Chondrocyte (in vitro differentiated cells): ENCODE data around the gene RSAD1. TPM values are rescaled to one million over a fixed set of nuclear protein-coding genes. Genes with fewer than 3 reads are reported as not detected.

Source experiments
- DNase-seq: peaks from one replicate; pipeline ENCODE4 v3.0.0; 2021; ENCODE audit warnings: mixed read lengths, low spot score
- H3K27ac Mint-ChIP-seq: one replicate; pipeline ENCODE4 v1.8.0; 2021; ENCODE audit warnings: mild to moderate bottlenecking, moderate library complexity, mixed read lengths; ENCODE audit not compliant: unreplicated experiment
- H3K27me3 Mint-ChIP-seq: 2 replicates; pipeline ENCODE4 v1.8.0; 2021; ENCODE audit warnings: low read depth, mixed read lengths
- H3K36me3 Mint-ChIP-seq: 2 replicates; pipeline ENCODE4 v1.8.0; 2021; ENCODE audit warnings: low read depth, mixed read lengths
- H3K4me1 Mint-ChIP-seq: 2 replicates; pipeline ENCODE4 v1.8.0; 2021; ENCODE audit warnings: low read depth, mild to moderate bottlenecking, mixed read lengths
- H3K4me3 Mint-ChIP-seq: one replicate; pipeline ENCODE4 v1.8.0; 2021; ENCODE audit warnings: mild to moderate bottlenecking, moderate library complexity, mixed read lengths; ENCODE audit not compliant: unreplicated experiment
- H3K9me3 Mint-ChIP-seq: 2 replicates; pipeline ENCODE4 v1.8.0; 2021; ENCODE audit warnings: low read depth, mixed read lengths
- CTCF ChIP-seq: fragments of 200-600 bp; sonication (generic); IDR thresholded peaks from 2 replicates; pipeline ENCODE4 v1.5.0; 2021; ENCODE audit warnings: antibody characterized with exemption, mild to moderate bottlenecking, moderate library complexity
- total RNA-seq: library from RNA; stranded (reverse); gene quantifications from 3 replicates; pipeline ENCODE4 v1.2.1, GENCODE V29; 2021

The RSAD1 gene
- total RNA-seq, 1 donor from 2014 or later: 29.8 TPM

GRCh38 chr17:50452630-50453300, 25.9 kb upstream of the RSAD1 start:
- no peak overlapping the region for H3K4me3 Mint-ChIP-seq
- DNase-seq: no peak
- no peak for TF ChIP-seq CTCF
- H3K27me3 Mint-ChIP-seq: no peaks in the 10 kb centered on the region
- H3K9me3 Mint-ChIP-seq: no peaks in the 10 kb centered on the region
- no peaks in the 10 kb centered on the region for H3K4me1 Mint-ChIP-seq
- peaks cover 2% of the 10 kb centered on the region for H3K36me3 Mint-ChIP-seq
- no peak overlapping the region for H3K27ac Mint-ChIP-seq

GRCh38 chr17:50453901-50454300, 24.8 kb upstream of the RSAD1 start:
- no peak overlapping the region for H3K27ac Mint-ChIP-seq
- TF ChIP-seq CTCF: no peak
- H3K4me3 Mint-ChIP-seq: no peak overlapping the region
- no peaks in the 10 kb centered on the region for H3K4me1 Mint-ChIP-seq
- H3K27me3 Mint-ChIP-seq: no peaks in the 10 kb centered on the region
- H3K36me3 Mint-ChIP-seq: peaks cover 2% of the 10 kb centered on the region
- H3K9me3 Mint-ChIP-seq: no peaks in the 10 kb centered on the region
- no peak for DNase-seq

GRCh38 chr17:50457621-50458020, 21.0 kb upstream of the RSAD1 start:
- Mint-ChIP-seq H3K27me3 (no peaks in the 10 kb centered on the region), H3K27ac (no peak overlapping the region), H3K4me3 (no peak overlapping the region), H3K9me3 (no peaks in the 10 kb centered on the region), H3K4me1 (no peaks in the 10 kb centered on the region), H3K36me3 (peaks cover 2% of the 10 kb centered on the region)
- no peak for DNase-seq
- no peak for TF ChIP-seq CTCF

- Mint-ChIP-seq H3K36me3 (peaks cover 2% of the 10 kb centered on the region), H3K27me3 (no peaks in the 10 kb centered on the region), H3K9me3 (no peaks in the 10 kb centered on the region), H3K27ac (no peak overlapping the region), H3K4me1 (no peaks in the 10 kb centered on the region), H3K4me3 (no peak overlapping the region)
- DNase-seq: no peak
- no peak for TF ChIP-seq CTCF
Observed at GRCh38 chr17:50458270-50458669, 20.4 kb upstream of the RSAD1 start.

- Mint-ChIP-seq H3K4me3 (no peak overlapping the region), H3K9me3 (no peaks in the 10 kb centered on the region), H3K27me3 (no peaks in the 10 kb centered on the region), H3K36me3 (peaks cover 2% of the 10 kb centered on the region), H3K4me1 (no peaks in the 10 kb centered on the region), H3K27ac (no peak overlapping the region)
- DNase-seq: no peak
- no peak for TF ChIP-seq CTCF
Observed at GRCh38 chr17:50458701-50459676, 19.7 kb upstream of the RSAD1 start.
